Activated naive CD4-positive, alpha-beta T cell treated with anti-CD3 and anti-CD28 coated beads, Interleukin-2, amount 10 ng/mL, durations not matched to agents 7 days and 5 days (primary cell): ENCODE data around the gene PCBP3.

Experiments
- CTCF ChIA-PET: fragments of 350-600 bp; sonication (Branson Sonifier 250); formaldehyde crosslinking; loops from one replicate; lab custom pipeline; 2021; ENCODE audit warnings: antibody characterized with exemption; lab: Charles Lee
- DNase-seq: peaks from one replicate; pipeline ENCODE4 v3.0.0-alpha.2; 2020
- H3K27ac Mint-ChIP-seq: one replicate; pipeline ENCODE4 v1.8.0; 2021; ENCODE audit warnings: mild to moderate bottlenecking, moderate library complexity, mixed read lengths
- H3K27me3 Mint-ChIP-seq: one replicate; pipeline ENCODE4 v1.8.0; 2021; ENCODE audit warnings: mild to moderate bottlenecking, mixed read lengths
- H3K36me3 Mint-ChIP-seq: one replicate; pipeline ENCODE4 v1.8.0; 2021; ENCODE audit warnings: mixed read lengths
- H3K4me1 Mint-ChIP-seq: one replicate; pipeline ENCODE4 v1.8.0; 2021; ENCODE audit warnings: mixed read lengths
- H3K4me3 Mint-ChIP-seq: one replicate; pipeline ENCODE4 v1.8.0; 2021; ENCODE audit warnings: mild to moderate bottlenecking, moderate library complexity, mixed read lengths
- H3K9me3 Mint-ChIP-seq: one replicate; pipeline ENCODE4 v1.8.0; 2021; ENCODE audit warnings: mixed read lengths

Gene PCBP3

GRCh38 chr21:45940091-45940490 is 296.6 kb downstream of the PCBP3 start:
- CTCF ChIA-PET, result no interaction called here
- Mint-ChIP-seq H3K9me3 (no peaks in the 10 kb centered on the region), H3K27me3 (peaks cover 7% of the 10 kb centered on the region), H3K36me3 (no peaks in the 10 kb centered on the region), H3K27ac (no peak overlapping the region), H3K4me1 (no peaks in the 10 kb centered on the region), H3K4me3 (no peak overlapping the region)
- no peak for DNase-seq

GRCh38 chr21:45940621-45941337 is 297.3 kb downstream of the PCBP3 start:
- Mint-ChIP-seq H3K4me1 (no peaks in the 10 kb centered on the region), H3K27ac (no peak overlapping the region), H3K36me3 (no peaks in the 10 kb centered on the region), H3K27me3 (peaks cover 7% of the 10 kb centered on the region), H3K9me3 (no peaks in the 10 kb centered on the region), H3K4me3 (no peak overlapping the region)
- CTCF ChIA-PET, result no interaction called here
- no peak for DNase-seq

GRCh38 chr21:45941338-45941710 is 297.8 kb downstream of the PCBP3 start:
- H3K4me1 Mint-ChIP-seq, result no peaks in the 10 kb centered on the region
- peaks cover 7% of the 10 kb centered on the region for H3K27me3 Mint-ChIP-seq
- H3K36me3 Mint-ChIP-seq, result no peaks in the 10 kb centered on the region
- H3K4me3 Mint-ChIP-seq, result no peak overlapping the region
- H3K27ac Mint-ChIP-seq, result no peak overlapping the region
- no peaks in the 10 kb centered on the region for H3K9me3 Mint-ChIP-seq
- DNase-seq, result no peak
- CTCF ChIA-PET, result no interaction called here

DNA sequence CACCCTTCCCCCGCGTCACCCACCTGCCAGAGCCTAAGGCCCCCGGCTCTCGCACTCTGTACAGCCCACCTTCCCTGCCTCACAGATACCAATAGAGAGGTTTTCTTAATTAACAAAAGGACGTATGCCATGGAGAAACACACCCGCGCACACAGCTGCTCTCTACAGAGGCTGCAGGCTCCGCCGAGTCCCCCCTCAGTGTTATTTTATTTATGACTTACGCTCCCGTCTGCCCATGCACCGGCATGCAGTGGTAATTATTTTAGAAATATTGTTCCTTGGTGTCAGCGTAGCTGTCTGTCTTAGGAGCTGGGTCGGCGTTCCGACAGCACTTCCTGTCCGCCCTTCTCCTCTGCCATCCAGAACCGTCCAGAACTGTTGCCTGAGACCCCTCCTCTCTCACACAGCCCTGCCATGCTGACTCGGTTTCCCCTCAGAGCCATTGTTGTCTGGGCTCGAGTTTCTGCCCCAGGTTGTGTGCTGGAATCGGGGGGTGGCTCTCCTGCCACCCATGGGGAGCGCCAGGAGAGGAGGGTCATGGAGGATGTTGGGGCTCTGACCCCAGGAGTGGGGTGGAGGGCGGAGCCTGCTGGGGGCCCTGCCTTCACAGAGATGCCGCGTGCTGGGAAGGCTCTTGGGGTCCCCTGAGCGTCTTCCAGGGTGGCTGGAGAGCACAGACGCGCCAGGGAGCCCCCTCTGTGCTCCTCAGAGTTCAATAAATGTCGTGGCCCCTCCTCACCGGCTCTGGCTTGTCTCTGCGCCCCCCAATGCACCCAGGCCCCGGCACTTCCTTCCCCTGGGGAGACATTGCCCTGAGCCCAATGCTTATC is 298.4 kb downstream of the PCBP3 start:
- DNase-seq, result no peak
- CTCF ChIA-PET, result no interaction called here
- Mint-ChIP-seq H3K27me3 (peaks cover 6% of the 10 kb centered on the region), H3K4me3 (no peak overlapping the region), H3K9me3 (no peaks in the 10 kb centered on the region), H3K4me1 (no peaks in the 10 kb centered on the region), H3K36me3 (no peaks in the 10 kb centered on the region), H3K27ac (no peak overlapping the region)

GRCh38 chr21:45942755-45943629 is 299.5 kb downstream of the PCBP3 start:
- H3K4me3 Mint-ChIP-seq, result no peak overlapping the region
- H3K9me3 Mint-ChIP-seq, result no peaks in the 10 kb centered on the region
- no peaks in the 10 kb centered on the region for H3K4me1 Mint-ChIP-seq
- no peak for DNase-seq
- no peak overlapping the region for H3K27ac Mint-ChIP-seq
- CTCF ChIA-PET, result no interaction called here
- H3K27me3 Mint-ChIP-seq, result peaks cover 3% of the 10 kb centered on the region
- H3K36me3 Mint-ChIP-seq, result no peaks in the 10 kb centered on the region

DNA sequence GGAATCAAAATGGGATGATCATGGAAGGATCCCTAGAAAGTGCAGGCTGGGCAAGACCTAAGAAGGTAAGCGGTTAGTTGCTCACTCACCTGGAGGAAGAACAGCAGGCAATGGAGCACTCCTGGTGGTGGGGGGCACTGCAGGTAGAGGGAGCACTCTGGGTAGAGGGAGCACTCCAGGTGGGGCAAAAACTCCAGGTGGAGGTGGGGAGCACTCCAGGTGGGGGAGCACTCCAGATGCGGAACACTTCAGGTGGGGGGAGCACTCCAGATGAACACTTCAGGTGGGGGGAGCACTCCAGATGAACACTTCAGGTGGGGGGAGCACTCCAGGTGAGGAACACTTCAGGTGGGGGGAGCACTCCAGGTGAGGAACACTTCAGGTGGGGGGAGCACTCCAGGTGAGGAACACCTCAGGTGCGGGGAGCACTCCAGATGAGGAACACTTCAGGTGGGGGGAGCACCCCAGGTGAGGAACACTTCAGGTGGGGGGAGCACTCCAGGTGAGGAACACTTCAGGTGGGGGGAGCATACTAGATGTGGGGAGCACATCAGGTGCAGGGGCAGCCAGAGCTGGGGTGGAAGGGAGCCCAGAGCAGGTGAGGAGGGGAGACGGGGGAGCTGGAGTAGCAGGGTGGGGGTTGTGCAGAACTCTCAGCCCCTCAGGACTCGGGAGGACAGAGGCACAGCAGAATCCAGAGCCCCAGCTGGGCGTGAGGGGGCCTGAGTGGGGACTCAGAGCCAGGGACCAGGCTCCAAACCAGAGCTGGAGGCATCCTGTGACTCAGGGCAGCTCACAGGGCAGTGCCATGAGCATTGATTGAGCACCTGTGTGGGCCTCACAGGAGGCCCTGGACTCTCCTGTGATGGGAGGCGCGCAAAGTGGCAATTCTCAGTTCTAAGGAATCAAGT is 300.4 kb downstream of the PCBP3 start:
- H3K36me3 Mint-ChIP-seq, result no peaks in the 10 kb centered on the region
- CTCF ChIA-PET, result no interaction called here
- peak overlapping the region; percentile 52 for H3K27ac Mint-ChIP-seq
- H3K27me3 Mint-ChIP-seq, result peaks cover 6% of the 10 kb centered on the region
- DNase-seq, result no peak
- H3K4me1 Mint-ChIP-seq, result no peaks in the 10 kb centered on the region
- no peaks in the 10 kb centered on the region for H3K9me3 Mint-ChIP-seq
- H3K4me3 Mint-ChIP-seq, result no peak overlapping the region

- DNase-seq, result no peak
- Mint-ChIP-seq H3K4me1 (no peaks in the 10 kb centered on the region), H3K36me3 (no peaks in the 10 kb centered on the region), H3K27ac (no peak overlapping the region), H3K9me3 (no peaks in the 10 kb centered on the region), H3K27me3 (peaks cover 7% of the 10 kb centered on the region), H3K4me3 (no peak overlapping the region)
- CTCF ChIA-PET, result no interaction called here
Observed at GRCh38 chr21:45944601-45945000, 301.1 kb downstream of the PCBP3 start.

- no peaks in the 10 kb centered on the region for H3K4me1 Mint-ChIP-seq
- H3K27ac Mint-ChIP-seq, result no peak overlapping the region
- H3K36me3 Mint-ChIP-seq, result no peaks in the 10 kb centered on the region
- H3K9me3 Mint-ChIP-seq, result no peaks in the 10 kb centered on the region
- no peak overlapping the region for H3K4me3 Mint-ChIP-seq
- CTCF ChIA-PET, result no interaction called here
- no peak for DNase-seq
- peaks cover 7% of the 10 kb centered on the region for H3K27me3 Mint-ChIP-seq
Observed at GRCh38 chr21:45945066-45945867, 301.7 kb downstream of the PCBP3 start.

DNA sequence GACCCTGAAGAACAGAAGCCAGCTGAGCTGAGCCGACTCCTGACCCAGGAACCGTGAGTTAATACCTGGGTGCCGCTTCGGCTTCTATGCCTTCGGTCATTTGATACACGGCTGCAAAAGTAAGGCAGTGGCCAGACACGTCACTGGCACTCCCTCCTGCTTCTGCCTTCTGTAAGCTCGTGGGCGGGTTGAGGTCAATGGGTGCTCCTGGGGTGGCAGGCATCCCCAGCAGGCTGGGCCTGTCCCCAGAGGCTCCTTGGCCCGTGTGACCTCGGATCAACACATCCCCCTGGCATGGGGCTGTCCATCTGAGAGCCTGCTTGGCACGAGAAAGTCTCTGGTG is 302.3 kb downstream of the PCBP3 start:
- Mint-ChIP-seq H3K4me1 (no peaks in the 10 kb centered on the region), H3K27me3 (peaks cover 7% of the 10 kb centered on the region), H3K9me3 (no peaks in the 10 kb centered on the region), H3K36me3 (no peaks in the 10 kb centered on the region), H3K27ac (no peak overlapping the region), H3K4me3 (no peak overlapping the region)
- DNase-seq, result no peak
- CTCF ChIA-PET, result no interaction called here

DNA sequence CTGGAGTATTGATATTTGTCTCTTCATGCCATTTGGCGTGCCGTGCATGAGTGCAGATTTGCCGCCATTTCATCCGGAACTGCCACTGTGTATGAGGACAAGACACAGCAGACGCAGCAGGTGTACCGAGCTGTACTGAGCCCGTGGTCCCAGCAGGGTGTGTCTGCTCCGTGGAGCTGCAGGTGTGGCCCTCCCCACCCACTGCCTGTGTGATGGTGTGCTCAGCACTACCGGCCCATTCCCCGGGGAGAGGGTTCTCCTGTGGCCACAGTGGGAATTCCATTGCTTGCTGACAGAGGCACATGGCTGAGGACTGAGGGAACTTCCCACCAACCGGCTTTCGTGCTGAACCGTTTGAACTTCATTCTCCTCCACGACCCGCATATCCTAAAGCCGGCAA is 303.8 kb downstream of the PCBP3 start:
- CTCF ChIA-PET, result no interaction called here
- Mint-ChIP-seq H3K9me3 (no peaks in the 10 kb centered on the region), H3K27ac (no peak overlapping the region), H3K4me1 (no peaks in the 10 kb centered on the region), H3K27me3 (peaks cover 16% of the 10 kb centered on the region), H3K36me3 (no peaks in the 10 kb centered on the region), H3K4me3 (no peak overlapping the region)
- no peak for DNase-seq

DNA sequence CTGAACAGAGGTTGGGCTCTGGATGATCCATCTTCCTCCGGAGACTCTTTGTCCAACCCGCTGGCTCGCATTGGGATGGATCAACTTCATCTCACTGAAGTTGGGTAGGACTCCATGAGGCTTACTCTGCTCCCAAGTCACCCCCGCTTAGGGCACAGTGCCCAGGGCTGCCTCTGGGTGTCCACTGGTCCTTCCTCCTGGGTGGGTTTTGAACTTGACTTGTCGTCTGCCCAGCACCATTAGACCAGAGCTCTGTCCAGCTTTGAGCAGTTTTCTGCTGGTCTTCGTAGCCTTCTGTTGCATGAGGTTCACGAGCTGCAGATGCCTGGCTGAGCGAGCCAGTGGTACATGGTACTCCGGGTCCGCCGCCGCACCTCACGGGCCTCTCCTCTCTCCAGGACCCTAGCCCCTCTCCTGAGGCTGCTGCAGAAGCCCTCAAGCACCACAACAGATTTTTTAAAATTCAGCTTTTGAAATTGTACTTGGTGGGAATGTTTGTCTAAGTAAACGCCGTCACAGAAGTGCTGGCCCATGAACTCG is 304.3 kb downstream of the PCBP3 start:
- H3K27ac Mint-ChIP-seq, result no peak overlapping the region
- DNase-seq, result no peak
- H3K4me1 Mint-ChIP-seq, result no peaks in the 10 kb centered on the region
- H3K27me3 Mint-ChIP-seq, result peaks cover 16% of the 10 kb centered on the region
- no peaks in the 10 kb centered on the region for H3K9me3 Mint-ChIP-seq
- CTCF ChIA-PET, result no interaction called here
- H3K36me3 Mint-ChIP-seq, result no peaks in the 10 kb centered on the region
- no peak overlapping the region for H3K4me3 Mint-ChIP-seq

GRCh38 chr21:45948576-45949141 is 305.1 kb downstream of the PCBP3 start:
- no peak overlapping the region for H3K27ac Mint-ChIP-seq

More at GRCh38 chr21:45948576-45949141, 305.1 kb downstream of the PCBP3 start:
- DNase-seq, result no peak
- Mint-ChIP-seq H3K4me3 (no peak overlapping the region), H3K27me3 (peaks cover 13% of the 10 kb centered on the region), H3K36me3 (no peaks in the 10 kb centered on the region), H3K9me3 (no peaks in the 10 kb centered on the region), H3K4me1 (no peaks in the 10 kb centered on the region)
- CTCF ChIA-PET, result no interaction called here
